ENCODE data around the gene GALNT13. TPM values are rescaled to one million over a fixed set of nuclear protein-coding genes. Genes with fewer than 3 reads are reported as not detected.

Gene GALNT13
- total RNA-seq, 1 donor = 0.36 TPM

GRCh38 chr2:154182008-154182407, 310.3 kb downstream of the GALNT13 start:
- no peaks in the 10 kb centered on the region for H3K4me1 ChIP-seq (ENCODE audit: insufficient read depth, low read length)
- no peaks in the 10 kb centered on the region for H3K79me2 ChIP-seq (ENCODE audit: insufficient read depth, low read length)
- no peaks in the 10 kb centered on the region for H4K20me1 ChIP-seq (ENCODE audit: insufficient read depth, low read length)
- H3K27me3 ChIP-seq (ENCODE audit: insufficient read depth, low read length) = no peaks in the 10 kb centered on the region
- no peaks in the 10 kb centered on the region for H3K9me3 ChIP-seq (ENCODE audit: low read depth, low read length)
- no peak overlapping the region for H2AFZ ChIP-seq (ENCODE audit: low read length)
- no peak overlapping the region for H3K4me3 ChIP-seq (ENCODE audit: insufficient read depth, low read length)
- TF ChIP-seq CTCF (IDR thresholded peaks at IDR 0.05; ENCODE audit: extremely low read depth, low read depth, low read length) = no peak
- no peaks in the 10 kb centered on the region for H3K36me3 ChIP-seq (ENCODE audit: insufficient read depth, low read length)
- H3K4me2 ChIP-seq (ENCODE audit: insufficient read depth, low read length) = no peak overlapping the region
- DNase-seq (ENCODE audit: insufficient read length, low spot score, missing footprints) = no peak
- no peak overlapping the region for H3K27ac ChIP-seq (ENCODE audit: low read depth, low read length)

- H3K4me1 ChIP-seq (ENCODE audit: insufficient read depth, low read length) = no peaks in the 10 kb centered on the region
- no peak overlapping the region for H3K4me3 ChIP-seq (ENCODE audit: insufficient read depth, low read length)
- no peaks in the 10 kb centered on the region for H3K36me3 ChIP-seq (ENCODE audit: insufficient read depth, low read length)
- H3K27me3 ChIP-seq (ENCODE audit: insufficient read depth, low read length) = no peaks in the 10 kb centered on the region
- no peaks in the 10 kb centered on the region for H4K20me1 ChIP-seq (ENCODE audit: insufficient read depth, low read length)
- DNase-seq (ENCODE audit: insufficient read length, low spot score, missing footprints) = no peak
- H2AFZ ChIP-seq (ENCODE audit: low read length) = no peak overlapping the region
- no peaks in the 10 kb centered on the region for H3K9me3 ChIP-seq (ENCODE audit: low read depth, low read length)
- no peak overlapping the region for H3K27ac ChIP-seq (ENCODE audit: low read depth, low read length)
- no peak overlapping the region for H3K4me2 ChIP-seq (ENCODE audit: insufficient read depth, low read length)
- H3K79me2 ChIP-seq (ENCODE audit: insufficient read depth, low read length) = no peaks in the 10 kb centered on the region
- TF ChIP-seq CTCF (IDR thresholded peaks at IDR 0.05; ENCODE audit: extremely low read depth, low read depth, low read length) = no peak
Observed at GRCh38 chr2:154187948-154188347, 316.2 kb downstream of the GALNT13 start.

GRCh38 chr2:154189953-154190352, 318.2 kb downstream of the GALNT13 start:
- no peak for TF ChIP-seq CTCF (IDR thresholded peaks at IDR 0.05; ENCODE audit: extremely low read depth, low read depth, low read length)
- H3K4me1 ChIP-seq (ENCODE audit: insufficient read depth, low read length) = no peaks in the 10 kb centered on the region
- no peak overlapping the region for H3K27ac ChIP-seq (ENCODE audit: low read depth, low read length)
- no peak overlapping the region for H2AFZ ChIP-seq (ENCODE audit: low read length)
- no peaks in the 10 kb centered on the region for H3K9me3 ChIP-seq (ENCODE audit: low read depth, low read length)
- no peak overlapping the region for H3K4me2 ChIP-seq (ENCODE audit: insufficient read depth, low read length)
- H3K36me3 ChIP-seq (ENCODE audit: insufficient read depth, low read length) = no peaks in the 10 kb centered on the region
- H3K79me2 ChIP-seq (ENCODE audit: insufficient read depth, low read length) = no peaks in the 10 kb centered on the region
- no peak overlapping the region for H3K4me3 ChIP-seq (ENCODE audit: insufficient read depth, low read length)
- peak; percentile 5 for DNase-seq (ENCODE audit: insufficient read length, low spot score, missing footprints)
- H3K27me3 ChIP-seq (ENCODE audit: insufficient read depth, low read length) = no peaks in the 10 kb centered on the region
- no peaks in the 10 kb centered on the region for H4K20me1 ChIP-seq (ENCODE audit: insufficient read depth, low read length)

GRCh38 chr2:154193246-154193645, 321.5 kb downstream of the GALNT13 start:
- no peak for DNase-seq (ENCODE audit: insufficient read length, low spot score, missing footprints)
- Histone ChIP-seq H4K20me1 (ENCODE audit: insufficient read depth, low read length) (no peaks in the 10 kb centered on the region), H3K36me3 (ENCODE audit: insufficient read depth, low read length) (no peaks in the 10 kb centered on the region), H3K4me1 (ENCODE audit: insufficient read depth, low read length) (no peaks in the 10 kb centered on the region), H3K79me2 (ENCODE audit: insufficient read depth, low read length) (no peaks in the 10 kb centered on the region), H3K9me3 (ENCODE audit: low read depth, low read length) (no peaks in the 10 kb centered on the region), H3K27ac (ENCODE audit: low read depth, low read length) (no peak overlapping the region), H3K4me2 (ENCODE audit: insufficient read depth, low read length) (no peak overlapping the region), H2AFZ (ENCODE audit: low read length) (no peak overlapping the region), H3K27me3 (ENCODE audit: insufficient read depth, low read length) (no peaks in the 10 kb centered on the region), H3K4me3 (ENCODE audit: insufficient read depth, low read length) (no peak overlapping the region)
- no peak for TF ChIP-seq CTCF (IDR thresholded peaks at IDR 0.05; ENCODE audit: extremely low read depth, low read depth, low read length)
